HG03025 (cell line): ENCODE results near the gene CAPN13.
"Not testable (repeated sequence)": the region's sequence is repeated elsewhere in the genome, so short reads cannot be mapped to it uniquely, and the experiment has no call there.

ENCODE experiments used
- ATAC-seq: cut with Tn5 transposase; IDR thresholded peaks from one replicate; pipeline ENCODE4 v1.9.1; 2021; ENCODE audit warnings: mild to moderate bottlenecking, moderate library complexity; ENCODE audit not compliant: unreplicated experiment, low FRiP score

CAPN13 gene

GRCh38 chr2:30707304-30707903 lies 99.8 kb downstream of the CAPN13 start:
- ATAC-seq, result no peak

DNA sequence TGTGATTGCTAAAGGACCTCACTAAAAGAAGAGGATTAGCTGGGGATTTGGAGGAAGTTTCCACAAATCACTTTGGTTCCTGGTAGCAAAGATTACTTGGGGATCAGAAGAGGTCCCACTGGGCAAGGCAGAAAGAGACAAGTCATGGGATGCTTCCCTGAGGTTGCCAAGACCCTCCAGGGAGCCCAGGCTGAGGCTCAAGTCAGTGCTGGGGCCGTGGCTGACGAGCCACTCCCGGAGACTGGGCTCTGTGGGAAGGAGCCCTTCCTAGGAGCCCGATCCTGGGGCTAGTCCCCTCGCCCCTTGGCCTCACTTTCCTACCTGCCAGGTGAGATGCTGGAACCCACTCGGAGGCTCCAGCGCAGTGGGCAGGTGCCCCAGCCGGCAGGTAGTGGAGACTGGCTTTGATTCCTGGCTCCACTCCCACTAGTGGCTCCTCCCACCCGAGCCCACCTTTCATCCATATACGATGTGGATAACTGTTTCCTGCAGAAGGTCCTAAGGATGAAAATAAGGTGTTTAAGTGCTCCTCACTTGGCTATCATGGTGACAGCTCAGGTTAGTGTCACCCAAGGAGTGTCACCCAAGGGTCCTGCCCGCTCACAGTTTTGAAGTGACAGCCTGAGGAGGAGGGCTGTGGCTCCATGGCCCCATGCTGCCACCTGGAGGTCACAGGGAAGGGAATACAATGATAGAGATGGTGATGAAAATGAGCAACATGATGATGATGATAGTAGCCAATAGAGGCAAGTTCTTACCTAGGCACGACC lies 100.5 kb downstream of the CAPN13 start:
- ATAC-seq, result no peak

- no peak for ATAC-seq
Observed at GRCh38 chr2:30705711-30706533, 101.3 kb downstream of the CAPN13 start.

DNA sequence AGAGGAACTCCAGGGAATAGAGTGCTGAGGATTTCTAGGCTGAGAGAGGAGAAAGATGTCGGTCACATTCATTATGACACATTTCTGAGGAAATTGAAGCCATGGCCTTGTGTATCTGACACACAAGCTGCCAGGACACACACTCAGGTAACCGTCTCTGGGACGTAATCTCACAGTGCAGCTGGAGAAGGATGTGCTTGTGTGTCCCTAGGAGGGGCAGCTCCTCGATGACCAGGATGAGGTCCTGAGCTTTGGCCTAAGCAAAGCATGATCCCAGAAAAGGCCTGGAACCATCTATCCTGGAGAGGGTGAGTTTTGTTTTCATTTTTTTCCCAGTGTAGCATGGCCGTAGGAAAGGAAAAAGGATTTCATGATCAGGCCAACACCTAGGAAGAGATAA lies 102.2 kb downstream of the CAPN13 start:
- no peak for ATAC-seq

- ATAC-seq, result no peak
Observed at GRCh38 chr2:30704309-30705020, 102.8 kb downstream of the CAPN13 start.

DNA sequence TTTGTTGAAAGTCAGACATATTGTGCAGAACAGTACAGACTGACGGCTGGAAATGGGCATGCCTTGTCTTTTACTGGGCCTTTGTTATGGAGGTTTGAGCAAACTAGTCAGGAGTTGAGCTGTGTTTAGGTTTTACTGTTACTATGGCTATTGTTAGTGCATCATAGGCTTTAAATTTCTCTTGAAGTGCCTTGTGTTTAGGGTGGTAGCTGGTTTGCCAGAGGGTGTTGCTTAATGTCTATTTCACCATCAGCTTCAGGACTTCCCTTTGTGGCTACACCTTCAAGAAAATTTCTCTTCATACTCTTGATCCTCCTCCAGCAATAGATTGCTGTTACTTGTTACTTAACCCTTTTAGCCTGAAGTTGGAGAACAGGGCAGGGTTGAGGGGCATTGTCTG lies 104.6 kb downstream of the CAPN13 start:
- ATAC-seq, result no peak

DNA sequence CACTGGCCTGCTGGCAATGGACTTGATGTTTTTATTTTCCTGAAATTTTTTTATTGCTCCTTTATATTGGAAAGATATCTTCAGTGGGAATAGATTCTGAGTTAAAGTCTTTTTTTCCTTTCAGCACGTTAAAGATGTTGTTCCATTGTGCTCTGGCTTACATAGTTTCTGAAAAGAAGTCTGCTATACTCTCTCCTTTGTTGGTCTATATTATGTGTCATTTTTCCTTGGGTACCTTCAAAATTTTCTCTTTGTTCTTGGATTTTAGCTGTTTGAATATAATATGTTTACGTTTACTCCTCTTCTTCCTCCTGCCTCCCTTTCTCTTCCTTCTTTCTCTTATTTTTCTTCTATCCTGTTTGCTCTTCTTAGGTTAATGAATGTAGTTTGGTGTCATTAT lies 105.5 kb downstream of the CAPN13 start:
- no peak for ATAC-seq

GRCh38 chr2:30697242-30698103 lies 109.8 kb downstream of the CAPN13 start:
- not testable (repeated sequence) for ATAC-seq

DNA sequence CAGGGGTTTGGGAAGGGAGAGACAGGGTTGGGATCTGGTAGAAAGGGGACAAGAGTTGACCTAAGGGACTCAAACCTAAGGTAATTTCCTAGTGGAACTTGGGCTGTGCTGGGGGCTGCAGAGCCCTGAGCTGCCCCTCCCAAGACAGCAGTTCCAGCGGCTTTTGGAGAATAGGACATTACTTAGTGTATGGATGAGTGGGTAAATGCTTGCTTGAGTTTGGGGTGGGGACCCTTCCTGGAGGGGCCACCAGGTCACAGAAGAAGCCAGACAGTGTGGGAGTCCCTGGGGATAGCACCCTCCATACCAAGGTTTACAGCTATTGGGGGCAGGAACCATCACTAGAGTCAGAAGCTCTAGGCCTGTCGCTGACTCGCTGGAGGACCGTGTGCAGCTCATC lies 111.5 kb downstream of the CAPN13 start:
- no peak for ATAC-seq

- no peak for ATAC-seq
Observed at GRCh38 chr2:30694286-30695055, 112.8 kb downstream of the CAPN13 start.

GRCh38 chr2:30693821-30694281 lies 113.4 kb downstream of the CAPN13 start:
- no peak for ATAC-seq

GRCh38 chr2:30692829-30693275 lies 114.4 kb downstream of the CAPN13 start:
- ATAC-seq, result no peak

GRCh38 chr2:30691948-30692828 lies 115.1 kb downstream of the CAPN13 start:
- no peak for ATAC-seq

GRCh38 chr2:30691091-30691947 lies 115.9 kb downstream of the CAPN13 start:
- no peak for ATAC-seq

DNA sequence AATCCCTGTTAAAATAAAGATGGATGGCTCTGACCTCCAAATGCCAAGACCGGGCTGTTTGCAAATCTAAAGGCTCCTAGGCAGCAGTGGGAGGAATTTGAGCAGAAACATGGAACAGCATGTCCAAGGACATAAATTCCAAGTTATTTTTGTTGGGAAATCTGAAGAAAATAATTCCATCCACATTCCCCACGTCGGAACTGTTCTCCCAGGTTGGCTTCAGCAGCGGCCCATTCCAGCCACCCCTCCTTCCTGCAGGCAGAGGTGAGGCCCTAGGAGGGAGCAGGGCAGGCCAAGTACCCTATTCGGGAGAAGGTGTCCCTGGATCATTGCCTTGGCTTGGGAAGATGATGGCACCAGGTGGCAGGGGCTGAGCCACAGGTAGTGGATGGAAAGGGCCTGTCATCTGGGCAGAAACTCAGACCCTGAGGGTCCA lies 117.1 kb downstream of the CAPN13 start:
- ATAC-seq, result no peak

- ATAC-seq, result no peak
Observed at GRCh38 chr2:30689496-30690125, 117.6 kb downstream of the CAPN13 start.
